K562 (cell line): Measurements from ENCODE around the gene NANS. TPM values are rescaled to one million over a fixed set of nuclear protein-coding genes. Genes with fewer than 3 reads are reported as not detected.

Source experiments
- ASH1L ChIP-seq: fragments of 450-650 bp; IDR thresholded peaks from 2 replicates; pipeline ENCODE4 v1.6.1; 2018; ENCODE audit warnings: borderline replicate concordance, mild to moderate bottlenecking, low read depth; ENCODE audit not compliant: partially characterized antibody
- BRD9 ChIP-seq: fragments of 450-650 bp; IDR thresholded peaks from 2 replicates; pipeline ENCODE4 v1.6.1; 2018; ENCODE audit warnings: low read depth; ENCODE audit not compliant: partially characterized antibody
- CREB1 ChIP-seq, 2 experiments: sonication (generic) in 1 of 2; formaldehyde crosslinking in 1 of 2; IDR thresholded peaks; 2 replicates each; pipeline versions ENCODE4 v1.6.1 to v1.8.0; 2012 to 2022; ENCODE audit warnings: inconsistent platforms in 1 of 2, mild to moderate bottlenecking in 1 of 2, missing genetic modification reagents in 1 of 2, moderate library complexity in 1 of 2
- FOS ChIP-seq: IDR thresholded peaks from 3 replicates; pipeline ENCODE4 v1.6.1; 2011; ENCODE audit not compliant: insufficient read length; ENCODE audit errors: extremely low read depth
- HNRNPK ChIP-seq: fragments of 200-400 bp; formaldehyde crosslinking; IDR thresholded peaks from one replicate; pipeline ENCODE4 v1.6.1; 2018; ENCODE audit warnings: mild to moderate bottlenecking, low read depth, low read length; ENCODE audit not compliant: poor library complexity, severe bottlenecking
- L3MBTL2 ChIP-seq: fragments of 450-650 bp; IDR thresholded peaks from 2 replicates; pipeline ENCODE4 v1.6.1; 2016; ENCODE audit warnings: mild to moderate bottlenecking, moderate library complexity
- MAZ ChIP-seq, 2 experiments: fragments of 450-650 bp in 1 of 2; sonication (generic) in 1 of 2; formaldehyde crosslinking; IDR thresholded peaks in 1 of 2; conservative IDR thresholded peaks in 1 of 2; 2 replicates each; pipeline versions ENCODE4 v1.4.0 to v1.5.0; 2020; ENCODE audit warnings: mild to moderate bottlenecking in 1 of 2, missing genetic modification reagents in 1 of 2
- MCM5 ChIP-seq: fragments of 450-650 bp; IDR thresholded peaks from 2 replicates; pipeline ENCODE4 v1.6.1; 2016; ENCODE audit warnings: low read depth
- MXI1 ChIP-seq: IDR thresholded peaks from 2 replicates; pipeline ENCODE4 v1.6.1; 2011; ENCODE audit warnings: low read depth, mild to moderate bottlenecking, improper control_type of control experiment, low read length
- NBN ChIP-seq: fragments of 450-650 bp; IDR thresholded peaks from 2 replicates; pipeline ENCODE4 v1.6.1; 2016; ENCODE audit warnings: low read depth, mild to moderate bottlenecking
- PHF8 ChIP-seq: fragments of 200-600 bp; sonication (generic); IDR thresholded peaks from 2 replicates; pipeline ENCODE4 v1.6.1; 2012; ENCODE audit warnings: mixed run types, mild to moderate bottlenecking, inconsistent platforms, low read length, moderate library complexity, borderline replicate concordance
- PYGO2 ChIP-seq: fragments of 450-650 bp; IDR thresholded peaks from 2 replicates; pipeline ENCODE4 v1.6.1; 2016; ENCODE audit warnings: mild to moderate bottlenecking, missing genetic modification characterization, moderate library complexity, missing compliant biosample characterization
- RBM17 ChIP-seq: fragments of 200-400 bp; formaldehyde crosslinking; IDR thresholded peaks from 2 replicates; pipeline ENCODE4 v1.6.1; 2017; ENCODE audit warnings: low read depth, mild to moderate bottlenecking, low read length, borderline replicate concordance
- SIN3A ChIP-seq, 2 experiments: fragments of 150-350 bp in 1 of 2; IDR thresholded peaks; 2 replicates each; pipeline ENCODE4 v1.6.1; 2011 to 2016; ENCODE audit warnings: borderline replicate concordance in 2 of 2, low read depth in 2 of 2, low read length in 2 of 2, mild to moderate bottlenecking in 2 of 2, moderate library complexity in 2 of 2; ENCODE audit not compliant: control insufficient read depth in 1 of 2
- SP1 ChIP-seq: sonication (generic); formaldehyde crosslinking; IDR thresholded peaks from 2 replicates; pipeline ENCODE4 v1.8.1; 2022; ENCODE audit warnings: mild to moderate bottlenecking, missing genetic modification reagents
- SREBF1 ChIP-seq: fragments of 150-350 bp; IDR thresholded peaks from 2 replicates; pipeline ENCODE4 v1.6.1; 2014; ENCODE audit warnings: antibody characterized with exemption, low read depth, low read length, borderline replicate concordance
- SRSF1 ChIP-seq: fragments of 200-400 bp; formaldehyde crosslinking; IDR thresholded peaks from 2 replicates; pipeline ENCODE4 v1.6.1; 2017; ENCODE audit warnings: mild to moderate bottlenecking, low read depth, low read length, moderate library complexity
- ZEB2 ChIP-seq: fragments of 450-650 bp; IDR thresholded peaks from 2 replicates; pipeline ENCODE4 v1.6.1; 2016
- ZNF217 ChIP-seq: sonication (generic); formaldehyde crosslinking; IDR thresholded peaks from 2 replicates; pipeline ENCODE4 v1.8.0; 2022; ENCODE audit warnings: mild to moderate bottlenecking, missing genetic modification reagents
- ZNF224 ChIP-seq: sonication (generic); formaldehyde crosslinking; IDR thresholded peaks from 2 replicates; pipeline ENCODE4 v1.8.0; 2022; ENCODE audit warnings: mild to moderate bottlenecking, missing genetic modification reagents
- polyA plus RNA-seq, 8 experiments: library from polyadenylated mRNA; depleted of rRNA in 4 of 8; stranded (reverse) in 5 of 8; unstranded in 3 of 8; fragments of >200 nt; fragmentation: Nextera tagmentation in 2 of 8; fragmentation: Illumina TruSeq in 1 of 8; extraction: Ambion mirVana in 2 of 8; extraction: Trizol in 1 of 8; gene quantifications; 2 replicates each; pipeline versions ENCODE4 v1.2.1 to v1.2.3, GENCODE V29; 2011 to 2014; ENCODE audit warnings: inconsistent platforms in 1 of 8, missing spikeins in 1 of 8
- total RNA-seq, 7 experiments: library from RNA; depleted of rRNA in 6 of 7; stranded (reverse); fragments of >200 nt in 6 of 7; fragmentation: Illumina TruSeq in 2 of 7; extraction: Trizol in 2 of 7; gene quantifications; 2 replicates each; pipeline versions ENCODE4 v1.2.1 to v1.2.3, GENCODE V29; 2011 to 2021; ENCODE audit warnings: low replicate concordance in 1 of 7
- TF ChIP-seq, protein P1 (sequence below): fragments of 250-450 bp; sonication (Bioruptor Pico); IDR thresholded peaks from 2 replicates; pipeline ENCODE4 v1.8.0; 2021; ENCODE audit warnings: moderate library complexity, mild to moderate bottlenecking, inconsistent platforms
- TF ChIP-seq, protein P2 (sequence below): fragments of 250-450 bp; sonication (Bioruptor Pico); IDR thresholded peaks from 2 replicates; pipeline ENCODE4 v1.5.0; 2021; ENCODE audit warnings: mild to moderate bottlenecking, moderate library complexity
- TF ChIP-seq, protein P3 (sequence below): fragments of 450-650 bp; IDR thresholded peaks from 2 replicates; pipeline ENCODE4 v1.6.1; 2016

The NANS gene
- total and polyA plus RNA-seq, 9 of the 15 experiments (the other 6 are each of a cell fraction or from before 2014, with no cell fraction given) = 37.1 to 181 (median 137) TPM

DNA sequence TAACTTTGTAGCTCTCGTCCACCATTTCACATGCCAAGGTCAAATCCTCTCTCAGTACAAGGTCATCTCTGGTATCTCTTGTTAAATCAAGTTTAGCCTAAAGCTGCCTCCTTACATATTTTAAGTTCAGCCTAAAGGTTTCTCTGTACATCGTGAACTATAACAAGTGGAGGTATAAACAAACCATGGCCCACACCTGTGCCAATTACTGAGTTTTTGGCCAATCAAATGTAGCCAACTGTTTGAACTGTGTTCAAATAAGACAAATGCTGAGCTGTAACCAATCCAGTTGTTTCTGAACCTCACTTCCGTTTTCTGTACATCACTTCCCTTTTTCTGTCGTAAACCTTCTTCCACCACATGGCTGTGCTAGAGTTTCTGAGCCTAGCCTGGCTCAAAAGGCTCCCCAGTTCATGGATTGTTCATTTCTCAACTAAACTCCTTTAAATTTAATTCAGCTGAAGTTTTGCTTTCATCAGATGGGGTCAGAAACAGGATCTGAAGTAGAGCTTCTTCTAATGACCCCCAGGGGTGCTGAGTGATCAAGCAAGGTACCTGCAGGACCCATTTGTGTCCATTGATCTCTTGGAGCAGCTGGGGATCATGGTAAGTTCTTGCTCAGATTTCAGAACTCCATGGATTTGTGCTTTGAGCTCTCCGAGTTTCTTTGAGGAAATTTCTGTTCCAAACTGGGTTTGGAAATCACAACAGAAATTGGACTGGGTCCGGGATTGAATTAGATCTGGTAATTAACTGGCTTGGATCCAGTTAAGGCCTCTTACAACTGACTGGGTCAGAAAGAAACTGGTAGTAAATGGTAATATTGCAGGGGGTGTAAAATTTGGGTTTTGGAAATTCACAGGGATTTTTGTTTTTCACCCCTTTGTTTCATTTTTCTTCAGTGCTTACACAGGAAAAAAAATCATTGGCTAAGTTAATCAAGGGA, 11.0 kb upstream of the NANS start (continued):
- TF ChIP-seq NBN = 0 out of 2 replicates have a peak, but pooled peaks have one; percentile 21
- no peak for TF ChIP-seq SP1
- TF ChIP-seq SRSF1 = no peak
- TF ChIP-seq, protein P1, sequence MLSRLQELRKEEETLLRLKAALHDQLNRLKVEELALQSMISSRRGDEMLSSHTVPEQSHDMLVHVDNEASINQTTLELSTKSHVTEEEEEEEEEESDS = no peak
- TF ChIP-seq HNRNPK = no peak
- TF ChIP-seq MAZ (CRISPR knock-in tag; conservative IDR thresholded peaks at IDR 0.05 in 1 of 2, IDR thresholded peaks at IDR 0.05 in 1 of 2) = 0 out of 4 replicates have a peak, but pooled peaks of 1 of the 2 experiments have one; percentile 8
- peak; percentile 4 for TF ChIP-seq FOS
- peak; percentile 82 for TF ChIP-seq L3MBTL2
- peak; percentile 54 for TF ChIP-seq ASH1L
- TF ChIP-seq PYGO2 (tag) = 0 out of 2 replicates have a peak, but pooled peaks have one; percentile 47
- peak in 1 of 2 experiments; percentile 35; a peak in 1 of 4 replicates for TF ChIP-seq SIN3A (IDR thresholded peaks at IDR 0.05; ENCODE audit: borderline replicate concordance in 2 of 2, control insufficient read depth in 1 of 2, low read depth in 2 of 2, low read length in 2 of 2)
- no peak for TF ChIP-seq ZNF217 (CRISPR knock-in tag)
- TF ChIP-seq, protein P2, sequence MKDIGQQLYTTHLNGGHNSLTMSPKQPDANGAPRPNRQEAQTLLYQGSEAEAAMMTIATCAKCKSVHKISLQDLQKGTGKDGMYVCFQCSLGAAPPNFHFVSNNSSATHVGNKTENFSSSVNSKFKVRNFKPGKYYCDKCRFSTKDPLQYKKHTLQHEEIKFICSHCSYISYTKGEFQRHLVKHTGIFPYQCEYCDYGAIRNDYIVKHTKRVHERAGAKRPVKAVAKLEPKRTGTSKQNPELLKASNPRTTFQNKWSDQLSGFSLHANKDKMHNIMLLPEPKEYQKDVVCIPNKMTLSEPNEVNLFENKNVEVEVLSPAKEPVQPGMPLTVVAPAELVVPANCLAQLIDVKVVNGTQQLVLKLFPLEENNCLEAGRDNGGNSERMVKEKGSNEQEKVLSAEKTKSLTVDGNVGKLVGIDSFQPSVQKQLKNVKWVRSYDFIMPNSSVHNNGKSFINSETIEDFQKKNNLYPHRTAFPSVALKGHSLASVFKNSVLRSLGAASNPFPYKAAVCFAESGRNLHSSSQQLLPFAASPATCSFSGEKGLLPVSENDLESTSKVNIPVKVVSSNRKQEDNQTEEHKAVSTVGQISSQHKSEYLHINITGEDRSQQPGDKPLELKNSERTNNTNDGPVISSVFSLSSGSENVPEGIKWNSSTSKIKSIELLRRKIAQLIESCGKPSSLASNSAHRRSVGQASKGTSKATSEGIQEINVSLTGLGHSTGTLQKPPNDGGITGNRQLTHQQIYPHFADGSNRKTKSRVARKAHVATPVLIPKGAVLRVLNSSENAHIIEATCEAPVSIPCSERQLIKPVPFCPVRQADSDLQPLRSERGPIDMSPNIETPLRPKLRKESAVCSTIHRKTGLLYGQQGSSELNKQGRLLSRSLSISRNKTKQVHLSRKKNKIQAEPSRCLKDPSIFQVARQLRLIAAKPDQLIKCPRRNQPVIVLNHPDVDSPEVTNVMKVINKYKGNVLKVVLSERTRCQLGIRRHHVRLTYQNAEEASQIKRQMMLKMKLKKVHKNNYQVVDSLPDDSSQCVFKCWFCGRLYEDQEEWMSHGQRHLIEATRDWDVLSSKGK (CRISPR knock-in tag) = no peak
- TF ChIP-seq CREB1 (IDR thresholded peaks at IDR 0.05) = peak; percentile 73
- TF ChIP-seq CREB1 (CRISPR knock-in tag; IDR thresholded peaks at IDR 0.05) = peak; percentile 69; the same call in 1 of the 2 replicates
- TF ChIP-seq, protein P3, sequence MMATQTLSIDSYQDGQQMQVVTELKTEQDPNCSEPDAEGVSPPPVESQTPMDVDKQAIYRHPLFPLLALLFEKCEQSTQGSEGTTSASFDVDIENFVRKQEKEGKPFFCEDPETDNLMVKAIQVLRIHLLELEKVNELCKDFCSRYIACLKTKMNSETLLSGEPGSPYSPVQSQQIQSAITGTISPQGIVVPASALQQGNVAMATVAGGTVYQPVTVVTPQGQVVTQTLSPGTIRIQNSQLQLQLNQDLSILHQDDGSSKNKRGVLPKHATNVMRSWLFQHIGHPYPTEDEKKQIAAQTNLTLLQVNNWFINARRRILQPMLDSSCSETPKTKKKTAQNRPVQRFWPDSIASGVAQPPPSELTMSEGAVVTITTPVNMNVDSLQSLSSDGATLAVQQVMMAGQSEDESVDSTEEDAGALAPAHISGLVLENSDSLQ = peak; percentile 92
- TF ChIP-seq MXI1 = peak; percentile 78
- peak; percentile 57; the same call in 1 of the 2 replicates for TF ChIP-seq PHF8
- no peak for TF ChIP-seq RBM17
- no peak for TF ChIP-seq ZNF224 (CRISPR knock-in tag)
- TF ChIP-seq ZEB2 = 0 out of 2 replicates have a peak, but pooled peaks have one; percentile 38
- TF ChIP-seq MCM5 = no peak
- TF ChIP-seq SREBF1 = no peak
- peak; percentile 41 for TF ChIP-seq BRD9
